K562 (cell line): ENCODE measurements around the gene FOSL2. TPM values are rescaled to one million over a fixed set of nuclear protein-coding genes. Genes with fewer than 3 reads are reported as not detected.

Experiments
- ARID1B ChIP-seq: fragments of 450-650 bp; IDR thresholded peaks from 2 replicates; pipeline ENCODE4 v1.6.1; 2016; ENCODE audit warnings: antibody characterized with exemption, mild to moderate bottlenecking, inconsistent platforms
- ARID2 ChIP-seq: fragments of 450-650 bp; IDR thresholded peaks from 2 replicates; pipeline ENCODE4 v1.6.1; 2017; ENCODE audit warnings: antibody characterized with exemption, mild to moderate bottlenecking
- CAMTA2 ChIP-seq: fragments of 250-450 bp; sonication (Bioruptor Pico); conservative IDR thresholded peaks from 2 replicates; pipeline ENCODE4 v1.5.1; 2022
- CREM ChIP-seq: IDR thresholded peaks from 2 replicates; pipeline ENCODE4 v1.6.1; 2014; ENCODE audit warnings: antibody characterized with exemption, low read depth
- DIDO1 ChIP-seq: fragments of 450-650 bp; IDR thresholded peaks from 2 replicates; pipeline ENCODE4 v1.6.1; 2016; ENCODE audit warnings: low read depth, missing biosample characterization, missing genetic modification characterization
- IFI16 ChIP-seq: fragments of 250-450 bp; sonication (Bioruptor Pico); IDR thresholded peaks from 2 replicates; pipeline ENCODE4 v2.1.2; 2022; ENCODE audit warnings: mild to moderate bottlenecking, inconsistent platforms
- JUND ChIP-seq, 2 experiments: IDR thresholded peaks; 2 replicates in 1 of 2; 3 replicates in 1 of 2; pipeline ENCODE4 v1.6.1; 2011; ENCODE audit warnings: borderline replicate concordance in 2 of 2, low read depth in 2 of 2, low read length in 2 of 2, improper control_type of control experiment in 1 of 2, missing biosample characterization in 1 of 2, missing genetic modification characterization in 1 of 2, missing genetic modification reagents in 1 of 2
- NBN ChIP-seq: fragments of 450-650 bp; IDR thresholded peaks from 2 replicates; pipeline ENCODE4 v1.6.1; 2016; ENCODE audit warnings: low read depth, mild to moderate bottlenecking
- NCOA4 ChIP-seq: fragments of 450-650 bp; IDR thresholded peaks from 2 replicates; pipeline ENCODE4 v1.6.1; 2018; ENCODE audit warnings: mild to moderate bottlenecking; ENCODE audit not compliant: partially characterized antibody
- NRF1 ChIP-seq, 2 experiments: fragments of 450-650 bp; IDR thresholded peaks in 1 of 2; conservative IDR thresholded peaks in 1 of 2; 2 replicates each; pipeline ENCODE4 v1.6.1; 2014; ENCODE audit warnings: mild to moderate bottlenecking in 2 of 2
- PHF21A ChIP-seq: fragments of 450-650 bp; IDR thresholded peaks from 2 replicates; pipeline ENCODE4 v1.6.1; 2017; ENCODE audit warnings: low read depth, borderline replicate concordance
- PPARD ChIP-seq: fragments of 250-450 bp; sonication (Bioruptor Pico); IDR thresholded peaks from 2 replicates; pipeline ENCODE4 v1.8.0; 2022; ENCODE audit warnings: inconsistent platforms, mild to moderate bottlenecking, moderate library complexity
- TAF9B ChIP-seq: fragments of 450-650 bp; IDR thresholded peaks from 2 replicates; pipeline ENCODE4 v1.6.1; 2018; ENCODE audit warnings: mild to moderate bottlenecking; ENCODE audit not compliant: partially characterized antibody
- TCF7L2 ChIP-seq: fragments of 150-350 bp; IDR thresholded peaks from 2 replicates; pipeline ENCODE4 v1.6.1; 2016; ENCODE audit warnings: low read depth, mild to moderate bottlenecking, low read length, moderate library complexity
- ZBTB34 ChIP-seq: fragments of 250-450 bp; sonication (Bioruptor Pico); IDR thresholded peaks from 2 replicates; pipeline ENCODE4 v1.8.0; 2021; ENCODE audit warnings: mild to moderate bottlenecking, moderate library complexity
- ZHX1 ChIP-seq: fragments of 150-350 bp; conservative IDR thresholded peaks from 2 replicates; pipeline ENCODE4 v1.6.1; 2014; ENCODE audit warnings: low read length
- ZNF217 ChIP-seq: sonication (generic); formaldehyde crosslinking; IDR thresholded peaks from 2 replicates; pipeline ENCODE4 v1.8.0; 2022; ENCODE audit warnings: mild to moderate bottlenecking, missing genetic modification reagents
- ZNF277 ChIP-seq: fragments of 250-450 bp; sonication (Bioruptor Pico); IDR thresholded peaks from 2 replicates; pipeline ENCODE4 v1.8.0; 2022; ENCODE audit warnings: inconsistent platforms, mild to moderate bottlenecking, moderate library complexity, borderline replicate concordance
- ZNF668 ChIP-seq: fragments of 250-450 bp; sonication (Bioruptor Pico); IDR thresholded peaks from 2 replicates; pipeline ENCODE4 v1.8.0; 2022; ENCODE audit warnings: mild to moderate bottlenecking, inconsistent platforms
- ZNF717 ChIP-seq: fragments of 250-450 bp; sonication (Bioruptor Pico); IDR thresholded peaks from 2 replicates; pipeline ENCODE4 v1.5.0; 2021
- ZSCAN29 ChIP-seq: fragments of 450-650 bp; IDR thresholded peaks from 2 replicates; pipeline ENCODE4 v1.6.1; 2017
- polyA plus RNA-seq, 8 experiments: library from polyadenylated mRNA; depleted of rRNA in 4 of 8; stranded (reverse) in 5 of 8; unstranded in 3 of 8; fragments of >200 nt; fragmentation: Nextera tagmentation in 2 of 8; fragmentation: Illumina TruSeq in 1 of 8; extraction: Ambion mirVana in 2 of 8; extraction: Trizol in 1 of 8; gene quantifications; 2 replicates each; pipeline versions ENCODE4 v1.2.1 to v1.2.3, GENCODE V29; 2011 to 2014; ENCODE audit warnings: inconsistent platforms in 1 of 8, missing spikeins in 1 of 8
- total RNA-seq, 7 experiments: library from RNA; depleted of rRNA in 6 of 7; stranded (reverse); fragments of >200 nt in 6 of 7; fragmentation: Illumina TruSeq in 2 of 7; extraction: Trizol in 2 of 7; gene quantifications; 2 replicates each; pipeline versions ENCODE4 v1.2.1 to v1.2.3, GENCODE V29; 2011 to 2021; ENCODE audit warnings: low replicate concordance in 1 of 7
- TF ChIP-seq, protein P1 (sequence below): IDR thresholded peaks from 2 replicates; pipeline ENCODE4 v1.6.1; 2012; ENCODE audit warnings: low read depth, low read length, improper control_type of control experiment, borderline replicate concordance

FOSL2 gene
- total and polyA plus RNA-seq, 9 of the 15 experiments (the other 6 are each of a cell fraction or from before 2014, with no cell fraction given): 0.04 to 2.9 (median 0.80) TPM

DNA sequence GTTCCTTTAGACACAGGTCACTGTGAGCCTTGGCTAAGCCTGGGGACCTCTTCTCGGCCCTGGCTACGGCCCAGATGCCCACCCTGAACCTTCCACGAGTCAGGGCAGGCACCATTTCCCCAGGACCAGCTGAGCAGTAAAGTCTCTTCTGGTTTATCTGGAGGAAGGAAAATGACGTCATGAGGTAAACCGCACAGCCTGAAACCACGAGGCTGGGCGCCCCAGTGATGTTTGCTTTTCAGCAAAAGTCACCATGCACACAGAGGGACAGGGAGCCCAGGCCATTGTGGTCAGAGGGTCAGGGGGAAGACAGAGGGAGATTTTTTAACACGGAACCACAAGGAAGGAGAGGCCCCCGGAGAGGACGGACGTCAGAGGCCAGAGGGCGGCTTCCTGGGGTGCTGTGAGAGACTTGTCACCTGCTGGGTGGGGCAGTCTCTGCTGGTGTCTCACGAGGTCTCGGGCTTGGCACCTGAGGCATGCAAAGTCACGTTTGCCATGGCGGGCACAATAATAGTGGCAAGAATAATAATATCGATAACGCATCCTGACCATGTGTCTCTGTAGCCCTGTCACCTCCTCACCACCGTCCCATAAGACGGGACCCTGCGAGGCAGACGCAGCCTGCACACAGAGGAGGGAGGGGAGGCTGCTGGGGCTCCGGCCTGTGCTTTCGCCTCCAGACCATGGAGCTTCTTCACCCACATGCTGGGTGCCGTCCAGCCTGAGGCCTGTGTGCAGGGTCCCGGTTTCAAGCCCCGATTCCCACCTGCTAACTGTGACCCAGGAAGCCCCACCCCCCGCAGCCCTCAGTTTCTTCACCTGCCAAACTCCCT, 33.2 kb upstream of the FOSL2 start (continued):
- TF ChIP-seq JUND (IDR thresholded peaks at IDR 0.05; ENCODE audit: borderline replicate concordance, low read depth, low read length) (peak; percentile 97), JUND (tag; IDR thresholded peaks at IDR 0.05; ENCODE audit: borderline replicate concordance, low read depth, low read length) (peak; percentile 96), TAF9B (peak; percentile 70), ZNF668 (no peak), ARID2 (no peak), ZNF217 (CRISPR knock-in tag) (no peak), ZNF277 (no peak), NCOA4 (no peak), CREM (peak; percentile 97), DIDO1 (tag) (no peak), ZHX1 (0 out of 2 replicates have a peak, but pooled peaks have one; percentile 53), ZSCAN29 (no peak), PHF21A (no peak), CAMTA2 (CRISPR knock-in tag) (no peak), ZBTB34 (CRISPR knock-in tag) (no peak), NRF1 (conservative IDR thresholded peaks at IDR 0.05 in 1 of 2, IDR thresholded peaks at IDR 0.05 in 1 of 2) (peak in 1 of 2 experiments; percentile 16; a peak in 2 of 4 replicates), TCF7L2 (no peak), IFI16 (no peak), NBN (peak; percentile 90), ZNF717 (no peak), PPARD (CRISPR knock-in tag) (no peak), ARID1B (peak; percentile 80)
- TF ChIP-seq, protein P1, sequence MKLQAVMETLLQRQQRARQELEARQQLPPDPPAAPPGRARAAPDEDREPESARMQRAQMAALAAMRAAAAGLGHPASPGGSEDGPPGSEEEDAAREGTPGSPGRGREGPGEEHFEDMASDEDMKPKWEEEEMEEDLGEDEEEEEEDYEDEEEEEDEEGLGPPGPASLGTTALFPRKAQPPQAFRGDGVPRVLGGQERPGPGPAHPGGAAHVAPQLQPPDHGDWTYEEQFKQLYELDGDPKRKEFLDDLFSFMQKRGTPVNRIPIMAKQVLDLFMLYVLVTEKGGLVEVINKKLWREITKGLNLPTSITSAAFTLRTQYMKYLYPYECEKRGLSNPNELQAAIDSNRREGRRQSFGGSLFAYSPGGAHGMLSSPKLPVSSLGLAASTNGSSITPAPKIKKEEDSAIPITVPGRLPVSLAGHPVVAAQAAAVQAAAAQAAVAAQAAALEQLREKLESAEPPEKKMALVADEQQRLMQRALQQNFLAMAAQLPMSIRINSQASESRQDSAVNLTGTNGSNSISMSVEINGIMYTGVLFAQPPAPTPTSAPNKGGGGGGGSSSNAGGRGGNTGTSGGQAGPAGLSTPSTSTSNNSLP: no peak
